T-helper 2 cell treated with Interferon-gamma antibody and Interleukin-4, amounts not matched to agents 100 ng/mL and 5 ng/mL, for 36 hours (primary cell): ENCODE data around the gene NDUFB11. TPM values are rescaled to one million over a fixed set of nuclear protein-coding genes. Genes with fewer than 3 reads are reported as not detected.
"Not testable (repeated sequence)": the region's sequence is repeated elsewhere in the genome, so short reads cannot be mapped to it uniquely, and the experiment has no call there.

Source experiments
- intact Hi-C: fragments of 100-400 bp; cut with micrococcal nuclease; formaldehyde crosslinking; loops from one replicate; pipeline ENCODE4 v1.15.1; 2023
- total RNA-seq: library from RNA; stranded (reverse); gene quantifications from 2 replicates; pipeline ENCODE4 v1.2.3, GENCODE V29; 2022

The NDUFB11 gene
- total RNA-seq, 1 donor from 2014 or later = 102 TPM

DNA sequence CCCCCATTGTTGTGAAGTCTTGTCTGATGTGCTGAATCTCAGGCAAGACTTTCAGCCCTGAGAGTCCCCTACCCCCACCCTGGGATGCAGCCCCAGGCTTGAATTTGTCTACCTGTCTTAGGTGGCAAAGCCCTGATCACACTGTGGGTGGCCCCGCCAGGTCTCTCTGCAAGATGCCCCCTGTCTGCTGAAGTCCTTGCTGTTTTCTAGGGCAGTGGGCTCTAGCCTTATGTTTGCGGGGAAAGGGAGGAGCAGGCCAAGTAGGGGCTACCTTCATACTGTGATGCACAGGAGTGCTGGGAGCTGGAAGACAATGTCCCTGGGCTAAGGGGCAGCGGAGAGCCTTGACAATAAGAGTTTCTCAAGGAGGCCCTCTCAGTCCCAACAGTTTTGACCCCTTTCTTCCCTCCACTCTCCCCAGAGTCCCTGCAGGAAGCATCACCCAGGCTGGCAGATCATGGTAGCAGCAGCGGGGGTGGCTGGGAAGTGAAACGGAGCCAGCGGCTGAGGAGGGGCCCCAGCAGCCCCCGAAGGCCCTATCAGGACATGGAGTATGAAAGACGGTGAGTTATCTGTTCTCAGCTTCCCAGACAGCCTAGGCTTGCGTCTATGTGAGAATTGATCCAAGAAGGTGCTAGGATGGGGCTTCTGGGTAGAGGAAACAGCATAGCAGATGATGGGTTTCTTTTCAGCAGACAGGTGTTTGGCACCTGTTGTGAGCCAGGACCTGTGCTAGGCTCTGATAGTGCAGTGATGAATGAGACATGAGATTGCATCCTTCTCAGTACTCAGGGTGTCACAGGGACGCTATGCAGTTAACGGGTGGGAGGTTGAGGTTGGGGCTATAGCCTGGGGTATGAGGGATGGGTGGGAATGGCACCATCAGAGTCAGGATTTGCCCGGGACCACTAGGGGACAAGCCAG, 2.7 kb upstream of the NDUFB11 start:
- intact Hi-C loops = loop anchor here (5.0 kb wide), 1 partner anchor 310 kb away; the partner anchor contains the start of gene RP2

DNA sequence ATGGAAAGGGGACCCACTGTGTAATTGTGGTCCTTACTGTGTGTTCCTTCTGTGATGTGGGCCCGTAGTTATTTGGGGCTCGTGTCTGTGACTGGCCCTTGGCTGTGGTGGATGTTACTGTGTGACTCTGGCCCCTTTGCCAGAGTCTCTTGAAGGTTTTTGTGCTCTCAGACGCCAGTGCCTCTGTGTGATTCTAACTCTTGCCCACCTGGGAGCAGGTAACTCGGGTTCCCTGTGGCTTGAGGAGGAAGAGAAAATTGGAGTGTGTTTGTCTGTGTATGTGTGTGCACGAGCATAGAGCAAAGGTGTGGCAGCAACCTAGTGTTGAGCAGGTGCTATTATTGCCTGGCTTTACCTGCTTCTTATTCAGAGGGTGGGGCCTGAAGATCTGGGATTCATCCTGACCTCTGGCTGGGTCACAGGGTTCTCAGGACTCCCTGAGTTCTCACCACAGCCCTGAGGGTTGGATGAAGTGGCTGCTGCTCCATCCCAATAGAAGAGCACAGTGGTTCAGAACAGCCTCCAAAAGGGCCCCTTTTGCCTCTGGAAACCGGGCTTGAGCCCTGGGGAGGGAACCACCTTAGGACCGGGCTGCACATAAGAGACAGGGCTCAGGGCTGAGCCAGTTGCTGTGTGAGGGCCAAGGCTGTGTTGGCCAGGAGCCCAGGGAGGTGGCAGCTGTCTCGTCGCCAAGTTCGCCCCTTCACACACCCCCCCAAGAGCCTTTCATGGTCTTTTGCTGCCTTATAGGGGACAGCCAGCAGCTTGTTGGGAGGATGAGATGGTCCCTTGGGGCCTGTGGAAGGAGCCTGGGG, 1.8 kb upstream of the NDUFB11 start:
- intact Hi-C loops = loop anchor here (5.0 kb wide), 1 partner anchor 309 kb away; the partner anchor contains the start of gene RP2

DNA sequence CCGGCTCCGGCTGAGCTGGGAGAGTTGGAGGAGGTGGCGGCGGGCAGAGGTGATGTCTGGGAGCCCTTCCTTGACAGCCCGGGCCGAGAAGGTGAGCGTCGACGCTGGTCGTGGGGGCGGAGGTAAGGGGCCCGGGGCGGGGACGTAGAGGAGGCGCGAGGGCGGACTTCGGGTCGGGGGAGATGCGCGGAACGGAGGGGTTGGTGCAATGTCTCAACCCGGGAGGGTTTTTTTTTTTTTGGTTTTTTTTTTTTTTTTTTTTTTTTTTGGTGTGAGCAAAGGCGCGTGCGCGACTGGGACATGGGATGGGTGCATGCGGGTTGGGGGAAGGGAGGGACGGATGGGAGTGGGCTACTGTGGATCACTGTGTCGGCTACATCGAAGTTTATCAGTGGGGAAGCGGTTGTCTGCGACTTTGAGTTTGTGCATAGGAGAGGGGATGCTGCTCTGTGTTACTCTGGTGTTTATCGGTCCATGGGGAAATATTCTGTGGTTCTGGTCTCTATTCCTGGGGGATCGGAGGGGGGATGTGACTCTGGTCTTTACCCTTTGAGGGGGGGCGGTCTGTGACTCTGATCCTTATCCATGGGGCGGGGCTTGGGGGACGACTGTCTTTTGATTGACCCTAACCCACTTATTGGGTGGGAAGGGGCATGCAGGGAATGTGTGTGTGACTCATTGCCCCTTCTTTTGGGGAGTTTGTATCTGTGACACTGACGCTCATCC, 1.1 kb upstream of the NDUFB11 start:
- intact Hi-C loops = loop anchor here (1.0 to 5.0 kb wide), 5 partner anchors 45 to 513 kb away; partner anchors contain the start of genes RP2 and UXT

DNA sequence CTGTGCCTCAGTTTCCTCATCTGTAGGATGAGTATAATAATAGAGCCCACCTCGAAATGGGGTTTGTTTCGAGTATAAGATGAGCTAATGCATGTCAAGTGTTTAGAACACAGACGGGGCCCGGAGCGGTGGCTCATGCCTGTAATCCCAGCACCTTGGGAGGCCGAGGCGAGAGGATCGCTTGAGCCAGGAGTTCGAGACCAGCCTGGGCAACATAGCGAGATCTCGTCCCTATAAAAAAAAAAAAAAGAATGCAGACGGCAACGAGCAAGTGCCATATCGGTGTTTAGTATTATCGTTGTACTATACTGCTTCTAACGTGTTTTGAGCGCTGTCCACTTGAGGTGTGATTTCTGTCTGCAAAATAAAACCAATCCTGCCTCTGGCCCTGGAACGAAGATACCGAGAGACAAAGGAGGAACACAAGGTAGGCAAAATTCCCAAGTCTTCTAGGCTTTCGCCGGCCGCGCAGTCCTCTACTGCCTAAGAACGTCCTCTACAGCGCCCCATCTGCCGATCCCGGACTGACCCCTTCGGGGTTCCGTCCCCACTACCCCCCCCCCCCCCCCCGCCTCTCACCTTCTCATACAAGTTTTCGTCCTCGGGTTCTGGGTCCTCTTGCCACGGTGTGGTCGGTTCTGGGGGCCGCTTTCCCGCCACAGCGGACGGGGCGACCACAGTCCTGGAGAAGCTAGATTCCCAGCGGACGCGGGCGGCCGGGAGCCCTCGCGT, 442 bp downstream of the NDUFB11 start:
- intact Hi-C loops = loop anchor here (1.0 to 2.0 kb wide), 3 partner anchors 15 to 515 kb away; partner anchors contain the start of genes USP11 and UXT

DNA sequence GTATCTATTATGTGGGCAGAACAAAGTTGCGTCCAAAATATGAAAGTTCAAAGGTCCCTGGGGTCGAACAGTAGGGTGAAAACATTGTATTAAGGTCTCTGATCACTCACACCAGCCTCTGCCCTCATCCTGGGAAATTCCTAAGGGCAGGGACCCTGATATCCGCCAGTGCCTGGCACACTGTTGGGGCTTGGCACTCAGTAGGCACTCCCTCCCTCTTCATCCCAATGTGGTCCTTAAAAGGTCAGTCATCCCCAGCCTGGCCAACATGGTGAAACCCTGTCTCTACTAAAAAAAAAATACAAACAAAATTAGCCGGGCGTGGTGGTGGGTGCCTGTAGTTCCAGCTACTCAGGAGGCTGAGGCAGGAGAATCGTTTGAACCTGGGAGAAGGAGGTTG, 6.3 kb downstream of the NDUFB11 start:
- intact Hi-C loops = no loop called here

DNA sequence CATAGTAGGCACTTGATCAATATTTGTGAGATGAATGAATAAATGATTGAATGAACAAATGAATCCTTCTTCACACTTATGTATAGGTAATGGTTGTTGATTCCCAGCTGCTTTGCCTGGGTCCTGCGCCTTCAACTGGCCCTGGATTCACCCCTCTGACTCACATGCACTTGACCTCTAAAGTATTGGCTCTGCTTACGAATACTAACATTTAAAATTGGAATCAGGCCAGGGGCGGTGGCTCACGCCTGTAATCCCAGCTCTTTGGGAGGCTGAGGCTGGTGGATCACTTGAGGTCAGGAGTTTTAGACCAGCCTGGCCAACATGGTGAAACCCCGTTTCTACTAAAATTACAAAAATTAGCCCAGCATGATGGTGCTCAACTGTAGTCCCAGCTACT, 8.9 kb downstream of the NDUFB11 start:
- intact Hi-C loops = not testable (repeated sequence)

DNA sequence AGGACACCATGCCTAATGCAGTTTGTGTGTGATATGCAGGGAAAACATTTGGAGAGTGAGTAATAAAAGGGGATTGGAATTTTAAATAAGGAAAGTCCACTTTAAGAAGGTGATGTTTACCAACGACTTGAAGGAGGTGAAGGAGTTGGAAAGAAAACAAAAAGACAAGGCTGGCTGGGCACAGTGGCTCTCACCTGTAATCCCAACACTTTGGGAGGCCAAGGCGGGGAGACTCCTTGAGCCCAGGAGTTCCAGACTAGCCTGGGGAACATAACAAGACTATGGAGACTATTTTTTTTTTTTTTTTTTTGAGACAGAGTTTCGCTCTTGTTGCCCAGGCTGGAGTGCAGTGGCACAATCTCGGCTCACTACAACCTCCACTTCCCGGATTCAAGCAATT, 11.0 kb downstream of the NDUFB11 start:
- intact Hi-C loops = no loop called here

DNA sequence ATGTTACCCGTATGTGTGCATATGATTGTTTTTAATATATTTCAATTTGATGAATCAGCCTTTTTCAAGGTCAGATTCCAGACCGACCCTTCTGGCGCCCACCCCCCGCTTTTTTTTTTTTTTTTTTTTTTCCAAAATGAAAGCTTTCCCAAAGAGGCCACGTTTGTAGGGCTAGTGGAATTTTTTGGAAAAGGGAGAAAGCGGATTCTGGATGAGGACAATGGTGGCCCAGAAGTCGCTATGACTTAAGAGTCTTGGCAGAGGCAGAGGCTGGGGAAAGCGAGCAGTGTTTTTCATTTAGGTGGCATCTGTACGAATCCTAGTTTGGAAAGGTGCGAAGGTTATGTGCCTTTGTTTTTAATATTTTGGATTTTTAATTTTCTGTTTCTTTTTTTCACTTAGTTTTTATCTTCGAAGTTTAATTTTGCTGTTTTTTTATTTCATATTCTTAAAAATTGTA, 14.6 kb downstream of the NDUFB11 start:
- intact Hi-C loops = loop anchor here (1.0 to 5.0 kb wide), 2 partner anchors 14 to 293 kb away; partner anchors contain the start of genes NDUFB11 and RP2

DNA sequence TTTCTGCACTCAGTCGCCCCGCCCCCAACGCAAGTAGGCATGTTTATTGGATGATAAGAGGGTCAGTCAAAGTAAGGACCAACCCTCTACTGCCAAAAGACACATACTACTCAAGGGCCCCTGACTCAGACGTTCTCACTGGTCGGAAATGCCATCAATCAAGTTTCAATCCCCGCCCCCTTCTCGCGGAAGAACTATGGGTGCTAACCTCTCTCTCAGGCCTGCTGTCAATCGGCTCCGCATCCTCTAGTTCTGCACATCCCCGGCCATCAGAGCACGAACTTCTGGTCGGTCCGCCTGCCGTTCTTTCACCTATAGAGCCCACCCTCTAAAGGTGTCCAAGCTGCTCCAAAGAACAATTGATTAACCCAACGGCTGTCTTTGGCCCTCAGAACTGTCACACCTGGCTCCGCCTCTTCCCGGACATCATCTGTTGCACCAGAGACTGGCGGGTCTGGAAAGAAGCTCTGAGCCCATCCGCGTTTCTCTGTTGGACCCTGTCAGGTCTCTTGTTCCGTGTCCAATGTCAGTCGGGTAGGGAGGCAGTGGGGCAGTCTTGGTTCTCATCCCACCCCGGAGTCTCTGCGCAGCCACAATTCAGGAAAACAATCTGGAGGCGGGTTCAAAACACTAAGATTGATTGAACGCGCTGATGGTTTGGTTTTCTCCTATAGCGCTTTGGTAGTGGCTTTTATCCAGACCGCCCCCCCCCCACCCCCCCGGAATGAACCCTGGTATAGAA, 15.2 kb downstream of the NDUFB11 start:
- intact Hi-C loops = loop anchor here (1.0 to 5.0 kb wide), 2 partner anchors 15 to 292 kb away; partner anchors contain the start of genes NDUFB11 and RP2

DNA sequence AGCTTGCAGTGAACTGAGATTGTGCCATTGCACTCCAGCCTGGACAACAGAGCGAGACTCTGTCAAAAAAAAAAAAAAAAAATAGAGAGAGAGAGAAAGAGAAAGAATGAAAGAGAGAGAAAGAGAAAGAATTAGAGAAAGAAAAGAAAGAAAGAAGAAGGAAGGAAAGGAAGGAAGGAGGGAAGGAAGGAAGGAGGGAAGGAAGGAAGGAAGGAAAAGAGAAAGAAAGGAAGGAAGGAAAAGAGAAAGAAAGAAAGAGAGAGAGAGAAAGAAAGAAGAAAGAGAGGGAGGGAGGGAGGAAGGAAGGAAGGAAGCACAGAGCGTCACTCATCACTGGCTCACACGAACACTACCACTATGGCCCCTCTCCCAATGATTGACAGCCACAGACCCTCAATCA, 20.0 kb downstream of the NDUFB11 start:
- intact Hi-C loops = not testable (repeated sequence)

DNA sequence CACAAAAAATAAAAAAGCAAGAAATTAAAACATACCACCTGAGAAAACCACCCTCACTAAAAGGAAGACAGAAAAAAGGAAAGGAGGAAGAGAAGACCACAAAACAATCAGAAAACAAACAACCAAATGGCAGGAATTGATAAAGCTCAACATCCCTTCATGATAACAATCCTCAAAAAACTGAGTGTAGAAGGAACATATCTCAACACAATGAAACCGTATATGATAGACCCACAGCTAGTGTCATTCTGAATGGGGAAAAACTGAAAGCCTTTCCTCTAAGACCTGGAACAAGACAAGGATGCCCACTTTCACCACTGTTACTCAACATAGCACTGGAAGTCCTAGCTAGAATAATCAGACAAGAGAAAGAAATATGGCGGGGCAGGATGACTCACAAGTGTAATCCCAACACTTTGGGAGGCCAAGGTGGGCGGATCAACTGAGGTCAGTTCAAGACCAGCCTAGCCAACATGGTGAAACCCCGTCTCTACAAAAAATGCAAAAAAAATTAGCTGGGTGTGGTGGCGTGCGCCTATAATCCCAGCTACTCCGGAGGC, 27.9 kb downstream of the NDUFB11 start:
- intact Hi-C loops = not testable (repeated sequence)

DNA sequence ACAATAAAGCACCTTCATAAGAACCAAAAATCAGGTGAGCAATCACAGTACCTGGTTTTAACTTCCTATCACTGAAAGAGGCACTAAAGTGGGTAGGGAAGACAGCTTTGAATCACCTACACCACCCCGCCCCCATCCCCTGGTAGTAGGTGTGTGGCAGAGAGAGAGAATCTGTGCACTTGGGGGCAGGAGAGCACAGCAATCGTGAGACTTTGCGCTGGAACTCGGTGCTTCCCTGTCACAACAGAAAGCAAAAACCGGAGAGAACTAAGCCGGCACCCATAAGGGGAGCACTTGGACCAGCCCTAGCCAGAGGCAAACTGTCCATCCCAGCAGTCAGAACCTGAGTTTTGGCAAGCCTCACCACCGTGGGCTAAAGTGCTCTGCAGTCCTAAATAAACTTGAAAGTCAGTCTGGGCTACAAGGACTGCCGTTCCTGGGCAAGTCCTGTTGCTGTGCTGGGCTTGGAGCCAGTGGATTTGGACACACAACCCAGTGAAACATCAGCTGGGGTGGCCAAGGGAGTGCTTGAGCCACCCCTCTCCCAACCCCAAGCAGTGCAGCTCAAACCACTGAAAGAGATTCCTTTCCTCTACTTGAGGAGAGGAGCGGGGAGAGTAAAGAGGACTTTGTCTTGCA, 32.1 kb downstream of the NDUFB11 start:
- intact Hi-C loops = no loop called here

DNA sequence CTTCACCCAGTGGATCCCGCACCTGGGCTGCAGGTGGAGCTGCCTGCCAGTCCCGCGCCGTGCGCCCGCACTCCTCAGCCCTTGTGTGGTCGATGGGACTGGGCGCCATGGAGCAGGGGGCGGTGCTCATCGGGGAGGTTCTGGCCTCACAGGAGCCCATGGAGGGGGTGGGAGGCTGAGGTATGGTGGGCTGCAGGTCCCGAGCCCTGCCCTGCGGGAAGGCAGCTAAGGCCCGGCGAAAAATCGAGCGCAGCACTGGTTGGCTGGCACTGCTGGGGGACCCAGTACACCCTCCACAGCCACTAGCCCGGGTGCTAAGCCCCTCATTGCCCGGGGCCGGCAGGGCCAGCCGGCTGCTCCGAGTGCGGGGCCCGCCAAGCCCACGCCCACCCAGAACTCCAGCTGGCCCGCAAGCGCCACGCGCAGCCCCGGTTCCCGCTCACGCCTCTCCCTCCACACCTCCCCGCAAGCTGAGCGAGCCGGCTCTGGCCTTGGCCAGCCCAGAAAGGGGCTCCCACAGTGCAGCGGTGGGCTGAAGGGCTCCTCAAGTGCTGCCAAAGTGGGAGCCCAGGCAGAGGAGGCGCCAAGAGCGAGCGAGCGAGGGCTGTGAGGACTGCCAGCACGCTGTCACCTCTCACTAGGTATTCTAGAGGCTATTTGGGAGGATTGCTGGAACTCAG, 33.4 kb downstream of the NDUFB11 start:
- intact Hi-C loops = not testable (repeated sequence)

DNA sequence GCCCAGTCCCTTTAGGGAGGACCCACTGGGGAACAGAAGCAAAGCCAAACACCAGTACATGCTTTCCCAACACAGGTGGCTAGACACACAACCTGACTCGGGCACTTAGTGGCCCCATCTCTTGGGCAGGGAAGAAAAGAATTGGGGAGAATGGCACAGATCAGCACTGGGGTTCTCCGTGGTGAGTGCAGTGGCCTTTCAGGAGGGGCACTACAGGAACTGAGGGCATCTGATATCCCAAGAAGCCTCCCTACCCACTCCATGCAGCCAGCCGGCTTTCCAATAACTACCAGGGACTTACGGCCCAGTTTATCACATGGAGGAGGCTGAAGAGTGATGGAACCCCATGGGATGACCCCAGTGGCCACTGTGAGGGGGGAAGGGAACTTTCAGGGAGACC, 43.3 kb downstream of the NDUFB11 start:
- intact Hi-C loops = no loop called here

DNA sequence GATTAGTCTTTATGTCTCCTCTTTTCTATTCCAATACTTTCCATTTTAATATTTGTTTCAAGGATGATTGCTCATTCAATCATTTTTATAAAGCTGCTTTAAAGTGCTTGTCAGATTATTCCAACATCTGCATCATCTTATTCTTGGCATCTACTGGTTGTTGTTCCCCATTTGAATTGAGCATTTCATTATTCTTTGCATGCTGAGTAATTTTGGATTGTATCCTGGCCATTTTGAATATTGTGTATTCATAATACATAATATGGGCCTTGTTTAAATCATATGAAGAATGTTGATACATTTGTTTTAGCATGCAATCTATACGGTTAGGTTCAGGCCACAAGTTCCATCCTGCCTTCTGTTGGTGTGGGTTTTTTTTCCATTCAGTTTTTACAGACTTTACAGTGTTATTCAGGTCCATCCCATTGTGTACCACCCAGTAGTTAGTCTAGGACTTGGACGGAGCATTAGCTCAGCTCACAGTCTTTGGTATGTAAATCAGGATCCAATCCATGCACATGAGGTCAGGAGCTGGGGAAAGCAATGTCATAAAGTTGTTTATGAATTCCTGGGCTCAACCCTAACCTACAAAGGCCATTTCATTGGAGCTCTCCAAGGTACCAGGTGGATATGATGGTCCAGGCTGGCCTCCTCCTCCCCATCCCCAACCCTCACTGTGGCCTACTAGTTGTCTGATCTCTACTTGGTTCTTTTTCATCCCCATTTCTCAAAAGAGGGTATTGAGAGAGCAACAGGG, 46.0 kb downstream of the NDUFB11 start:
- intact Hi-C loops = no loop called here

DNA sequence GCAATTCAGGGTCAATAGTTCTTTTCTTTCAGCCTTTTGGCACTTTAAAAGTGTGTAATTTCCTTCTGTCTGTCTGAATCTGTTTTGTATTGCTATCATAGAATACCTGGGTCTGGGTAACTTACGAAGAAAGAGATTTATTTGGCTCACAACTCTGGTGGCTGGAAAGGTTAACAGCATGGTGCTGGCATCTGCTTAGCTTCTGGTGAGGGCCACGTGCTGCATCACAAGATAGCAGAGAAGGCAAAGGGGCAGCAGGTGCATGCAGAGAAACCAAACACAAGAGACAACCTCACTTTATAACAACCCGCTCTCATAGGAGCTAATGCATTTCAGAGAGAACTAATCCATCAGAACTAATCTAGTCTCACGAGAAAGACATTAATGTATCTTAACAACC, 47.5 kb downstream of the NDUFB11 start:
- intact Hi-C loops = no loop called here

DNA sequence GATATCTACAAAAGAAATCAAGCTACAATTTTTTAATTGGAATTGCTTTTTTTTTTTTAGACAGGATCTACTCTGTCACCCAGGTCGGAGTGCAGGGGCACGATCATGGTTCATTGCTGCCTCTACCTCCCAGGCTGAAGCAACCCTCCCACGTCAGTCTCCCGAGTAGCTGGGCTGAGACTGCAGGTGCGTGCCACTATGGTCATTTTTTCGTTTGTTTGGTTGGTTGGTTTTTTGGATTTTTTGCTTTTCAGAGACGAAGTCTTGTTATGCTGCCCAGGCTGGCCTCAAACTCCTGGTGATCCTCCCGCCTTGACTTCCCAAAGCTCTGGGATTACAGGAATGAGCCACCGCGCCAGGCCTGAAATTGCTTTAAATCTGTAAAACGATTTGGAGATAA, 50.6 kb downstream of the NDUFB11 start:
- intact Hi-C loops = loop anchor here (2.0 kb wide), 1 partner anchor 191 kb away; no protein-coding TSS in a partner anchor
